NCI-H2227 (cell line): Measurements from ENCODE around the gene ZEB2.

Experiments
- DNase-seq: peaks from one replicate; lab custom pipeline; 2025; ENCODE audit not compliant: unreplicated experiment; lab: John Stamatoyannopoulos, UW

Gene ZEB2

DNA sequence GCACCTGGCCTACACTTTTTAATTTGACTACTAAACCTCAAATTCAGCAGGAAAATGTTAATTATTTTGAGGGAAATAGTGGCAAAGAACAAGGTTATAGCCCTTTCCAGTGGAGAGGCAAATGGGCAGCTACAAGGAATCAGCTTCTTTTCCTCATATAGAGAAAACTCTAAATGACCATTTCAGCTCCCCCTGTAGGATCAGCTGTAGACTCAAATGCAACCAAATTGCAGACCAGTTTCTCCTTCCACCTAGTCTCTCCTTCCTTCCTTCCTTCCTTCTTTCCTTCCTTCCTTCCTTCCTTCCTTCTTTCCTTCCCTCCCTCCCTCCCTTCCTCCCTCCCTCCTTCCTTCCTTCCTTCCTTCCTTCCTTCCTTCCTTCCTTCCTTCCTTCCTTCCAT is 158.2 kb downstream of the ZEB2 start:
- DNase-seq: no peak

DNA sequence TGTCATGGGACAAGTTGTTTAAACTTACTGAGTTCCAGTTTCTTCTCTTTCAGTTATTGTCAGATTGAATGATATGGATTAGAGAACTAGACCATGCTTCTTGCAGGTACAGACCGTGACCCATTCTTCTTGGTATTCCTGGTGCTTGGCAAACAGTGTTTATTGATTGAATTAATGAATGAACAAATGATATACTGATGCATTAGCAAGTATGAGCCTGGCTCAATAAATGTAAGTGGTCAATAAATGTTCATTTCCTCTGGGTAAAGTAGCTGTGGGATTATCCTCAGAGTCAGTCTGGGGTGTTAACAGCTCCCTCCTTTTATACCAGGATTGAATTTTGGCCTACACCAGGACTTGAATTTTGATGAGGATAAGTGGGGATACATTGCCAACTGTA is 160.2 kb downstream of the ZEB2 start:
- no peak for DNase-seq

DNA sequence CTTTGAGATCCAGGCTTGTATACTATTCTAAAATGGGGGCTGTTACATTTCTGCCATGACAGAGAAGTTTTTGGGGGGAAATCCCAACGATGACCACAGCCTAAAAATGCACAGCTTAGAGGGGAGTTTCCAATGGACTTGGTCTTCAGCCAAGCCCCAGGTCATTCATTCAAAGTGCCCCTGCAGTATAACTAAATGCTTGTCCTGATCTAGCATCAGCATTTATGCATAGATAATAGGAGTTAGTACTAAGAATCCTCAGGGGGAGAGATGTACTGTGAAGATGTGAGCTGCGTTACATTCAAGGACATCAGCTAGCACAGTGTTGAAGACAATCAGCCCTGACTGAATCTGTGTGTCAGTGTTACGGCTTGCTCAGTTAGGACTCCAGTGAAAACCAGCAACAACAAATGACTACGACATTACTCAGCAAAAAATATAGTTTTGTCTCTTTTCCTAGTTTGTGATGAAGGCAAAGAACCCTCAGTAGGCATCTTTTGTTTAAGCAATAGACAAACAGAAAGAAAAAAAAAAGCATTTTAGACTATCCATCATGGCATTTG is 160.9 kb downstream of the ZEB2 start:
- DNase-seq: no peak

DNA sequence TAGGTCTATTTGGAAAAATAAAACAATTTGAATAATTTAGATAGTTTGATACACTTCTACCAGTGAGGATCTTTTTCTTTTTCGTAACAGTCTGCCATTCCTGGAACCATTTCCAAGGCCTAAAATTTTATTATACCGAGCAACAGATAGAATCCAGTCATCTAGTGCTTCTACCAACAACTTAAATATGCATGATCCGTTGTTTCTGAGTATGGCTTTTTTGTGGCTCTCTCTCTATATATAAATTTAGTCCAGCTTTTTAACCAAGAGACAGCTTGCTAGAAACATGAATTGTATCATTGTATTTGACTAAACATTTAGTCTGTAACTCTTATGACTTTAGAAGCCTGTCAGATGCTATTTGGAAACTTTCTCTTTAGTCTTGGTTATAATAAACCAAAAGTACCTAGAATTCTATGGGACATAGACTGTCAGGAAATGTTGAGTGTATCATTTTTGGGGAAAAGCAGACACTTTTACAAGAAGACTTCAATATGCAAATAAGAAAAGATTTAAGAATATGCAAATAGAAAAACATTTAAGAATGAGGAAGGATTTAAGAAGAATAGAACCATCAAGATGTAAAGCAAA is 161.4 kb downstream of the ZEB2 start:
- no peak for DNase-seq

DNA sequence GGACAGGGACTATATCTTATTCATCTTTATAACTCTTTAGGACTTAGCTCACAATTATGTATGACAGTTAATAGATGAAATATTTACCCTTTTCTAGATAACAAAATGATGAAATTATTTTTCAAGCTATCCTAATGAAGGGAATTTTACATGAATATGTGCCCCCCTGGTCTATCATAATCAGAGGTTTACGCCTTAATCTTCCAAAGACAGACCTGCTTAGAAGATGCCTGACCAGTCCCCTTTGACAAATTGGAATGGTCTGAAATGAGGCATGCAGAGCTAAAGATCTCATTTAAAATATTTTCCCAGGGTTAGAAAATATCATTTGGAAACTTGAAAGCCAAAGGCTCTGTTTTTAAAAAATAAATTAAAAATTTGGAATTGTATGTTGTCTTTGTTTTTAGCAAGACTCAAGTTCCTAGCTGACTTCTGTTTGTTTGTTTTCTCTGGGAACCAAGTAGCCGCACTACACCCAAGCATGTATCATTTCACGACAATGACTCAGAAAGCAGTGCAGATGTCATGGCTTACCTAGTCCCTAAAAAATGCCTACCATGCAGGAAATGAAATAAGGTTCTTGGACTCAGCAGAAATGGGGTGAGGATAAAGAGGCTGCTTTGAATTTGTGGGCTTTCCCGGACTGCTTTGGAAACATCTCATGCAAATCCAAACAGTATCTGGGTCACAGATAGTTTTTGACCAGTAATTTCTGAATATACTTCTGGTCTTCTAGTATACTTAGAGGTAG is 162.1 kb downstream of the ZEB2 start:
- DNase-seq: no peak

DNA sequence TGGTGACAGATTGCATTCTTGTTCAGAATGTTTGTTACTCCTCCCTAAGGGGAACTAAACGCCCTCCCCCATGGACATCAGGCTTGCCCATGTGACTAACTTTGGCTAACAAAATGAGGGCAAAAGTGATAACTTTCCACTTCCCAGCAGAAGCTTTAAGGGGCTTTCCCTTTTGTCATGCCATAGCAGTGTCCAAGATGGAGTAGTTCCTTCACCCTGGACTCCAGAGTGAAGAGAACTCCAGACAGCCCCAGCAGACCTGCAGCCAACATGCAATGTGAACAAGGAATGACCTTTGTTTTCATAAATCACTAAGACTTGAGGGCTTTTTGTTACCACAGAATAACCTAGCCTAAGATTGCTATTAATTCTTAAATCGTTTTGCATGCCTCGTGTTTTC is 163.5 kb downstream of the ZEB2 start:
- no peak for DNase-seq

DNA sequence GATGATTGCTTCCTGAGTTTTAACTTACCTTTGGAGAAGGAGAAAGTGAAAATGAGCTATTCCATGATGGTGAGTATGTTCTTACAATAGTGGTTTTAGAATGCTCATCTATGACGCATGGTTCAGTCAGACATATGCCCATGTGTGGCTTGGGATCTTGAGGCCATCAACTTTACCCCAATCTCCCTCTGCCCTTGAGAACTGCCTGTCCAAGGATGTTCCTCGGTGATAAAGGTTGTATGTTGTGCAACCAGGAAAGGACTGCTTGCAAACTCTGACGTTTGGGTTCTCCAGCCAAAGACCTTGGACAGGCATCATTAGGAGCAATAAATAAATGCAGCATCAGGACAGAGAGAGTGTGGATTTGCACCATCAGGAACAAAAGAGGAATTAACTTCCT is 165.0 kb downstream of the ZEB2 start:
- DNase-seq: no peak

DNA sequence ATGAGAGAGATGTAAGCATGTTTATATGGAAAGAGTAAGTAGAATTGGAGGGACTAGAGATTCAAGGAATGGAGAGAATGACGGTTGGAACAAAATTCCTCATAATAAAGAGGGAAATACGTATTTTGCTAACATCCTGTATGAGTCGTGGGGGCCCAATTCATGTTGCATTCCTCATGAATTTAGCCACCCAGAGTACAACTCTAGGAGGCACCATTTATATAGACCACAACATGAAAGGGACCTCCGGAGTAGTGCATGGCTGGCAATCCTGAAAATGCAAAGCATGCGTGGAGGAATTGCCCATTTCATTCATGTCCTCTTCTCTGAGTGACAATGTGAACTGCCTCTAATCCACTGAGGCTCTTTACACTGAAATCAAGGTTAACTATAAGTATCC is 168.2 kb downstream of the ZEB2 start:
- no peak for DNase-seq

DNA sequence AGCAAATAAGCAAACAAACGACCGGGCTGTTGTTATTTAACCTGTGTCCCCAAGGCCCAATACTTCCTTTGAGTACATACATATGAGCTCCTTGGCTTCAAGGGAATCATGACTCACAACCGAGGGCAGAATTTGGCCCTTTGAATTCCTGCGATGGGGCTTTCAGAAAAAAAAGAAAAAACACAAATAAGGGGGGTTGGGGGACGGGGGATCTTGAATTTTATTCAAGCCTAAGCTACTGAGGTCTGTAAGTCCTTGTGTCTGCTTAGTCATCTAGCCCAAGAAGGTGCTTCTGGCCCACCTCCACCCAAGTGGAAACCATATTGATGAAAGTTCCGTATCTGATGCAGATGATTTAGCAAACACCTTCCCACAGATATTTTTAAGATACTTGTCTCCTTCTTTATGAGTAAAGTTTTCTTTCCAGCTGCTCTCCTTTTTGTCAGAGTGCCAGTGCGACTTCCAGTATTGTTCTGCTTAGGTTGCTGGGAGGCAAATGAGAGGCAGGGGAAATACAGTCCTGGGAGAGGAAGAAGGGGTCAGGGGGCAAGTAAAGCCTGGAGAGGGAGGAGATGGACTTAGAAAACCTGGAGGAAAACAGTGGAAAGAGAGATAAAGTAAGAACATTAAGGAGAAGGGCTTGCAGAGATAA is 169.6 kb downstream of the ZEB2 start:
- DNase-seq: no peak

DNA sequence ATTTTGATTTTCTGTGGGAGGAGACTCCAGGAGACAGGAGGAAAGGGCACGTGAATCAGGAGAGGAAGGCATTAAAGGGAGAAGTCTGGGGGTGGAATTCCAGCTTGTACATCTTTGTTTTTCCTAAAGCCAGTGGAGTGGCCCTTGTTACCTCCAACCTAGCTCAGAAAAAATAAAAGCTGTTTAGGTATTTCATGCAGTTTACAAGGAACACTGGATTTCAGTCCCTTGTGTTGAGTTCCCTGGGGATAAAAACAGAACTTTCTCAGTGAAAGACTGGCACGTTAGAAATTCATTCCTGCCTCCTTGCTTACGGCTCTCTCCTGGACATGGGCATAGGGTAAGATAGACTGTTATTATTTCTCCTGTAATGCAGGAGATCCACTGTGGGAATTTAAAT is 170.2 kb downstream of the ZEB2 start:
- no peak for DNase-seq

DNA sequence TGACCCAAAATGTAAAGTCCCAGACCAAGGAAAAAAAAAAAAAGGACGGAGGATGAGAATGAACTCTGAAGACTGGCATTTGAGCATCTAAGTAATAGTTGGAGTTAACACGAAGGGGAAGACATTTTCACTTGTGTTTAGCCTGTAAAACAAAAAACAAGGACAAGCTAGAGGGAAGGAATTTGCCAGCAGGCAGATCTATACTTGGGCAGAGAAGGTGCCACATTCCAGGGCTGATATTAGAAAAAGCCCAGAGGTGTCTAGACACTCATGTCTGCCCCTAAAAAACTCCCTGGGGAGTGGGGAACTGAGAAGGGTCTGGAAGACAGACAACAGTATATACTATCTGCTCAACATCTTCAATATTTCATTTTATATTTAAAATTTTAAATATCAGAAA is 171.1 kb downstream of the ZEB2 start:
- DNase-seq: no peak

DNA sequence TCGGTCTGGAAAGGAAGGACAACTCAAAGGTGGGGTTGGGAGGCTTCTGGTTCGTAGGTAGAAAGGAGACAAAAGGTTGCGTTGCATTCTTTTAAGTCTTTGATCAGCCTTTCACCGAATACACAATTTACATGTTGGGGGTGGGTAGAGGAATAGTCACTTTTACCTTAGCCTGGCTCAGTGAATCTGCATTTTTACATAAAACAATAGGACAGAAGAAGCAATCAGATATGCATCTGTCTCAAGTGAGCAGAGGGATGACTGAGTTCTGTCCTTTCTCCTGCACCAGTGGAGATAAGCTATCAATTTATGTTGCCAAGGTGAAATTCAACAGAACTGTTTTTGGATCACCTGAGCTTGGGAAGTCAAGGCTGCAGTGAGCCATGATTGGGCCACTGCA is 173.7 kb downstream of the ZEB2 start:
- no peak for DNase-seq

DNA sequence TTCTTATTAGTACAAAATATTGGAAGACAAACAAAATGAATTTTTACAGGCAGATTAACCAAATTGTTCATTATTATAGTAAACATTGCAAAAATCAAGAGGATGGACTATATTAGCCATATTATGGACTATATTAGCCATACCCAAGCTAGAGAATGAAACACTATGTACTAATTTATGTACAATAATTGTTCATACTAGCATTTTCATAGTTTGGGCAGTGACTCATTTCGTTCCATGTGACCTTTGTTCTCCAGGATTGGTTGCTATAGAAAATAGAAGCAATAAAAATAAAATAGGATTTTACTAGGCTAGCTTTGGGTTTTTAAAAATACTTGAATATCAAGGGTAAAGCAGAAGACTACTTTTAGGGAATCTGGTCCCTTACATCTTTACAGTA is 176.8 kb downstream of the ZEB2 start:
- no peak for DNase-seq

DNA sequence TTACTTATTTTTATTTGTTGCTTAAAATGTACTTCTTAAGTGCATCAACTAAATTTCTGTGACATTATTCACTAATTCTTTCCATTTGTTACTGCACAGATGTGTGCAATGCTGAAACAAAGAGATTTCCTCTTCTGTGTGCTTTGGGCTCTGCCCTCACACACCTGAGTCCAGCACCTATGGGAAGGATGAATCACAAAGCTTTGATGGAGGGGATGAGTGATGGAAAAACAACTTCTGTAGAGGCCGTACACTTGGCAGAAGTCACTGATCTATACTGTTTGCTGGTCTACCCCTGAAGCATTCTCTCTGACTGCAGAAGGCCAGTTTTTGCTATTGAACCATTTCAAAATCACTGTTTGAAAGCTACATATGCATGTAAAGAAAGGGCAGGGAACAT is 178.4 kb downstream of the ZEB2 start:
- no peak for DNase-seq

DNA sequence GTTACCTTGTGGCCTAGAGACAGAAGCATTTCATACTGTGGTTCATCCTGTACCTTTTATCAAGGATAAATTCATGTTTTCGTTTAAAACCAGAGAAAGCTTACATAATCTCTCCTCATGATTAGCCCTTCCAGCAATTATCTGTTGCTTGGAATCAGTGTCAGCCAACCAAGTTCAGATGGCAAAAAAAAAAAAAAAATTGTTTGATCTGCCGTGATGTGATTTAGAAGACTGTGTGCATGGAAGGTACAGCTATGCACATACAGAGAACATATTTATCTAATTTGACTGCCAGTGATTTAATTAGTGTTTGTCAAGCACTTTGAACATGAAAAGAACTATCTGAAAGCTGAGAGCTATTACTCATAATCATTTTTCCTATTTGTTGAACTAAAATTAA is 180.9 kb downstream of the ZEB2 start:
- DNase-seq: no peak

DNA sequence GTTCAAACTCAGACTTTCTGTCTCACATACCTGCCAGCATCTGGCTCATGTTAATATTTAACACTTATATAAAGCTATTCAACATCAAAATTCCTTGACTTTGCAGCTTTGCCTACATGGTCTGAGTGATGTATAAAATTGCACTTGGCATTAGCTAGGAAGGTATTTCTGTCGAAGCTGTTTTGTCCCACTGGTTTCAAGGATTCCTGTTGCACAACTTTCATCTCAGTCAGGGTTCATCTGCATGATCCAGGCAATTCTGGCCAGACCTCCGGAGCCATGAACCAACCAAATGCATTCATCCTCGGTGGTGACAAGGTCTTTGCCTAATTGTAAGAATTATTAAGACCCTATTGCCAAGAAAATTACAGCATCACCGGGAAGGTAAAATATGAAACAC is 185.4 kb downstream of the ZEB2 start:
- no peak for DNase-seq
